GM12891 (cell line): ENCODE measurements around the gene IFI35.

ENCODE experiments used
- PAX5 ChIP-seq: IDR thresholded peaks from 2 replicates; pipeline ENCODE4 v1.6.1; 2011; ENCODE audit warnings: low read length, moderate library complexity, mild to moderate bottlenecking; ENCODE audit not compliant: insufficient read depth, severe bottlenecking
- POLR2A ChIP-seq: IDR thresholded peaks from 2 replicates; pipeline ENCODE4 v1.6.1; 2011; ENCODE audit warnings: low read depth, low read length, control low read depth
- POLR2AphosphoS5 ChIP-seq: IDR thresholded peaks from 2 replicates; pipeline ENCODE4 v1.6.1; 2011; ENCODE audit warnings: low read depth, low read length, control low read depth
- POU2F2 ChIP-seq: IDR thresholded peaks from 2 replicates; pipeline ENCODE4 v1.6.1; 2011; ENCODE audit warnings: low read depth, mild to moderate bottlenecking, control low read depth, low read length, moderate library complexity
- SPI1 ChIP-seq: IDR thresholded peaks from 2 replicates; pipeline ENCODE4 v1.6.1; 2011; ENCODE audit warnings: low read depth, low read length, control low read depth
- TAF1 ChIP-seq: IDR thresholded peaks from 2 replicates; pipeline ENCODE4 v1.6.1; 2011; ENCODE audit warnings: low read depth, low read length, control low read depth

- TF ChIP-seq POLR2A (no peak), POLR2AphosphoS5 (no peak), TAF1 (no peak), SPI1 (no peak), POU2F2 (no peak), PAX5 (no peak)
Observed at GRCh38 chr17:42975265-42975664, 31.3 kb upstream of the IFI35 start.
